HG03196 (cell line): ENCODE measurements around the gene IVD.

ENCODE experiments used
- ATAC-seq: cut with Tn5 transposase; IDR thresholded peaks from one replicate; pipeline ENCODE4 v1.9.1; 2021; ENCODE audit not compliant: unreplicated experiment

The IVD gene

DNA sequence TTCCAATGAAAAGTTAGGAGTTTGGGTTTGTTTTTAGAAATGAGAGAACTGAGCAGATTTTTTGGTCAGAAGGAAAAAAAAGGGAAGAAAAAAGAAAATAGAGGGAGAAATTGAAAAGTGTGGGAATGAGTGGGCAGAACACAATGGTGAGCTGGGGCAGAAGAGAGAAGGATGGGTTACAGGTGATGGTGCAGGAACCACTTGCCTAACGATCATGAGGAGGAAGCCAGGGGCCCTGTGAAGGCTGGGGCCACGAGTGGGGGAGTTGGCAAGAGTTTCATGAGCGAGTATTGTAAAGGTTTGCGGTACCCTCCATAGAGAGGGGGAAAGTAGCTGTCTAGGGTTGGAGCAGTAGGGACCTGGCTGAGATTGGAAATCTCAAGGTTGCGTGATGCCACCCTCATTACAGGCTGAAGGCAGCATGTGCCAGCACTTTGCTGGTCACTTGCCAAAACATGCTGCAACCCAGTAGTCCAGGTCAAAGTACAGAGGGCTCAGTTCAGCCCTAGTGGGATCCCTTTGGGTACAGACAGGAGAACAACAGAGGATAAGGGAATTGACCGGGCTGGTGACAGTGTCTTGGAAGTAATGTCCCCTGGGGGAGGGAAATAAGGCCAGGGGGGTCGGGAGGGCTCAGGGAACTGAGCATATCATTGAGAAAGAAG, 6.6 kb downstream of the IVD start:
- no peak for ATAC-seq

GRCh38 chr15:40413036-40413435, 7.4 kb downstream of the IVD start:
- no peak for ATAC-seq

DNA sequence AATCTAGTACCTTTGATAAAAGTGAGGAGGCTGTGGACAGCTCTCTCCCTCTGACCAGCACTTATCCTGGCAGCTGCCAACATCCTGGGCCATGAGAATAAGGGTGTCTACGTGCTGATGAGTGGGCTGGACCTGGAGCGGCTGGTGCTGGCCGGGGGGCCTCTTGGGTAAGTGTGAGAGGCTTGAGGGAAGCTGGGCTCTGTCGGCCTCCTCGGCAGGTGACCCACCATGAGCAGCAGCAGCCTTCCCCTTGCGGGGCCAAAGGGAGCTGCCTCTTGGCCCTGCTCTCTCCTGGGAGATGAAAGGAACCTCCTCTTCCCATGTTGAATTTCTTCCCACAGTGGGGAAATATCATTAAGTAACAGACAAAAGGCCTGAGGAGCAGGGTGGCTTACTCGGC, 9.2 kb downstream of the IVD start:
- no peak for ATAC-seq

- no peak for ATAC-seq
Measured at GRCh38 chr15:40415226-40415625, 9.6 kb downstream of the IVD start.

DNA sequence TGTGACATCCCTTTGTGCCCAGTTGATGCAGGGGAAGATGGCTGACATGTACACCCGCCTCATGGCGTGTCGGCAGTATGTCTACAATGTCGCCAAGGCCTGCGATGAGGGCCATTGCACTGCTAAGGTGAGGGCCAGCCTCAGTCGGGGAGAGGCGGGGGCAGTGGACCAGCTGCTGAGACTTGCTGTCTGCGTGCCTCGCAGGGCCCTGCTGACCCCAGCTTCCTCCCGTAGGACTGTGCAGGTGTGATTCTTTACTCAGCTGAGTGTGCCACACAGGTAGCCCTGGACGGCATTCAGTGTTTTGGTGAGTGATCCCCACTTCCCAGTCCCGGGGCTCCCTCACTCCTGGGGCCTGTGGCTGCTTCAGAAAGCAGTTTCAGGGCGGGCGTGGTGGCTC, 10.5 kb downstream of the IVD start:
- no peak for ATAC-seq

DNA sequence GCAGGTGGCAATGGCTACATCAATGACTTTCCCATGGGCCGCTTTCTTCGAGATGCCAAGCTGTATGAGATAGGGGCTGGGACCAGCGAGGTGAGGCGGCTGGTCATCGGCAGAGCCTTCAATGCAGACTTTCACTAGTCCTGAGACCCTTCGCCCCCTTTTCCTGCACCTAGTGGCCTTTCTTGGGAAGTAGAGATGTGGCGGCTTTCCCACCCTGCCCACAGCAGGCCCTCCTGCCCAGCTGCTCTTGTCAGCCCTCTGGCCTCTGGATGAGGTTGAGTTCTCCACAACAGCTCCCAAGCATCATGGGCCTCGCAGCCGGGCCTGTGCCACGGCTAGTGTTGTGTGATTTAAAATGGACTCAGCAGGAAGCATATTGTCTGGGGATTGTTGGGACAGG, 12.5 kb downstream of the IVD start:
- ATAC-seq, result no peak

- ATAC-seq, result no peak
Measured at GRCh38 chr15:40420071-40420713, 14.6 kb downstream of the IVD start.

DNA sequence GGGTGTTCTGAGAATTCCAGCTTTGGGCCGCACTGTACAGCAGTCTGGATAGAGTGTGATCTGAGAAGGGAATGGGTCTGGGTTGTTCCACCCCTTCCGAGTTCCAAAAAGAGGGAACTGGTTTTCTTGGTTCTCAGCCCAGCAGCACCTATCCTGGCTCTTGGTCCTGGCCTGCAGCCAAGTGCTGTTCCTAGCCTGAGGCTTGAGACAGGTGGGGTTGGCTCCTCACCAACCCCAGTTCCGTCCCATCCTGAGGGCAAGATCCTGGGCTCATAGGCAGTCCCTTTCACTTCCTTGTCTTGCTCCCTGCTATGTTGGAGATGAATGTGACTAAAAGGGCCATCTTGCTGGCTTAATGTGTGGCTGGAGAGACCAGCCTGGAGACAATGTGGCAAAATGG, 15.2 kb downstream of the IVD start:
- ATAC-seq, result no peak

- peak; percentile 60 for ATAC-seq
Measured at GRCh38 chr15:40421246-40422157, 15.9 kb downstream of the IVD start.

DNA sequence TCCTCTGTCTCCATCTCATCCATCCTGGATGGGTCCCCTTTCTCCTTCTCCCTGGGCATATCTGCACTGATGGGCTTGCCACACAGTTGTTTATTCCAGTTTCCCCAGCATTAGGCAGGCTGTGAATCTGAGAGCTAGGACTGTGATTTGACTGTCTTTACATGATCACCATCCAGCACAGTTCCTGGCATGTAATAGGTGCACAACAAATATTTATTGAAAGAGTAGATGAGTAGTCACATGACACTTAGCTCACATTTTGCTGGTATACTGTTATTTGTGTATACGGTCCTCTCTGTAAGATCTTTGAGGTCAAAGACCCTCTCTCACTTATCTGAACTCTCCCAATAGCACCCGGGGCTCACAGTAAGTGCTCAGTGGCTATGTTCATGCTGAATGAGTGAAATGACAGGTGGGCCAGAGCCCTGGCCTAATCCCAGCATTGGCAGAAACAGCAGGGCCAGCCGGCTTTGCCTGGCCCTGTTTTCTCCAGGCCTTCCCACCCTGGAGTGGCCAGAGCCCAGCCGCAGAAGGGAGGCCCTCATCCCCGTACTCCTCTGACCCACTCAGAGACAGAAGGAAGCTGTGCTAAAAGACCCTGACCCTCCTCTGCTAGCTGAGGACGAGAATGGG, 19.0 kb downstream of the IVD start:
- ATAC-seq, result no peak

GRCh38 chr15:40425681-40426080, 20.1 kb downstream of the IVD start:
- no peak for ATAC-seq

DNA sequence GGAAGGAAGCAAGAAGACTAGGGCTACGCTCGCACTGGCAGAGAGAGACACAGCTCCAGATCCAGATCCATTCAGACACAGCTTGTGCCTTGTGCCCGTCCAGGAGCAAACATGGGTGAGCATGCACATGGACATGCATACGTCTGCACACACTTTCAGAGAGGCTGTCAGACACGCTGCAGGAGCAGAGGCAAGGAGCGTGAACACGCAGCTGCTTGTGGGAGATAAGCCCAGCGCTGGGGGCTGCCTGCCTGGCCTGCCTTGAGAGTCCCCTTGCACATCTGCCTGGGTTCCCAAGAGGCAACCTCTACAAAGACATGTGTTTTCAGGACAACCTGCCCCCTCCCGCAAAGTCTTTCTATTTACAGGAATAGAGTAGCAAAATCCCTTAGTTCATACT, 21.6 kb downstream of the IVD start:
- no peak for ATAC-seq

- no peak for ATAC-seq
Measured at GRCh38 chr15:40428185-40428584, 22.6 kb downstream of the IVD start.

- ATAC-seq, result no peak
Measured at GRCh38 chr15:40429068-40429710, 23.6 kb downstream of the IVD start.

DNA sequence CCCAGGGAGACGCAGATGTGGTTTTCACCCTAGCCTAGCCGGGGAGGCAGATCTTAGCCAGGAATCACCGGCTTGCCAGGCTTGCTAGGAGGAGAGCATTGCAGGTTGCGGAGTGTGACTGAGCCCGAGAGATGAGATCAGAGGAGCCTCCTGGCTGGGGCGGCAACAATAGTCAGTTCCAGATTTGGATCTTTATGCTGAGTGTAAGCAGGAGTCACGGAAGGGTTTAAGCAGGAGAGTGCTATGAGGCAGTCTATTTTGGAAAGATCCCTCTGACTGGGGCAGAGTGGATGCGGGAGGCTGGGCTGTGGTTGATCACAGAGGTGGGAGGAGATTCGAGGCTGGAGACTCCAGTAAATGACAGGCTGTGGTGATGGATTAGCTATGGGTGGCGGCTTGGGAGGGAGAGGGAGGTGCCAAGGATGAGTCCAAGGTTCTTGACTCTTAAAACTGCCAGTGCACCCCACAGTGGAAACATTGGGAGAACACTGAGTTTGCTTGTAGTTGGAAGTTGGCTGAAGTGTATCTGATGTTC, 24.7 kb downstream of the IVD start:
- ATAC-seq, result no peak

DNA sequence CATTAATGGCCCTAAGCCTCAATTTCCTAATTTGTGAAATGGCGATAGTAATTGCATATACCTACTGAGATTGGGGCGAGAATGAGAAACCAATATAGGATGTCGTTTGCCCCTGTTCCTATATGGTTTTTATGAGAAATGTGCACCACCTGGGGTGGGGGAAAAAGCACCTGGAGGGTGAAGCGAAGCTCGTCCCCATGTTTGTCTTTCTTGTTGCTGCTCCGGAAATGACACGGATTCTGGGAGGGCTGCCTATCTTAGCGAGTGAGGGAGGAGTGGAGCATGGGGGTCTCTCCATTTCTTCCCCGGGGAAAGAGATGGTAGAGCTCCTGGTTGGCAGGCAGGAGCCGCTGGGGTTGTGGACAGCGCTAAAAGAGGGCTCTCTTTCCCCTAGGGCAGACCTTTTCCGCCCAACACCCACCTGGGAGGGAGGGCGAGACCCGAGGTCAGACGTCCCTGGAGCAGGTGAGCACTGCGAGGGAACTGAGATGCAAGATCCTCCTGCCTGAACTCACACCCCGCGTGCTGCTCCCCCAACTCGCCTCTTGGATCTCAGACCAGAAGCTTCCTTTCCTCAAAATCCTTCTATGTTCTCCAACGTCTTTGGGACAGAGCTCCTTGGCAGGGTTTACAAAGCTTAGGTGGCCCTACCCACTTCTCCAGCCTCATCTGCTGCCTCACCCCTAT, 29.6 kb downstream of the IVD start:
- ATAC-seq, result no peak

DNA sequence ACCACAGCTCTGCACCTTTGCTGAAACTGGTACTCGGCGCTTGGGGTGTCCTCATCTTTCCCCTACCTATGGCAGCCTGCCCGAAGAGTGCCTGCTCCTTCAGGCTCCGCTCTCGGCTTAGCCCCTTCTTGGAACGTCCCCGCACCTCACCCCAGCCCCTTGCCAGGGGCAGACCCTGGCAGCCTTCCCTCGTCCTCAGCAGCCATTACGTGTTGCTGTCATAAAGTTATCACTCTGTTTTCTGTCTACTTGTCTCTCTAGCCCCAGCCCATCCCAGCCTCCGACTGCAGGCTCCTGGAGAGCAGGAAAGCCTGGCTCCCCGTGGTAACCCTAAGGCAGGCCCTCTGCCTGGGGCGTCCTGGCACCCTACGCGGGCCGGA, 30.1 kb downstream of the IVD start:
- no peak for ATAC-seq

DNA sequence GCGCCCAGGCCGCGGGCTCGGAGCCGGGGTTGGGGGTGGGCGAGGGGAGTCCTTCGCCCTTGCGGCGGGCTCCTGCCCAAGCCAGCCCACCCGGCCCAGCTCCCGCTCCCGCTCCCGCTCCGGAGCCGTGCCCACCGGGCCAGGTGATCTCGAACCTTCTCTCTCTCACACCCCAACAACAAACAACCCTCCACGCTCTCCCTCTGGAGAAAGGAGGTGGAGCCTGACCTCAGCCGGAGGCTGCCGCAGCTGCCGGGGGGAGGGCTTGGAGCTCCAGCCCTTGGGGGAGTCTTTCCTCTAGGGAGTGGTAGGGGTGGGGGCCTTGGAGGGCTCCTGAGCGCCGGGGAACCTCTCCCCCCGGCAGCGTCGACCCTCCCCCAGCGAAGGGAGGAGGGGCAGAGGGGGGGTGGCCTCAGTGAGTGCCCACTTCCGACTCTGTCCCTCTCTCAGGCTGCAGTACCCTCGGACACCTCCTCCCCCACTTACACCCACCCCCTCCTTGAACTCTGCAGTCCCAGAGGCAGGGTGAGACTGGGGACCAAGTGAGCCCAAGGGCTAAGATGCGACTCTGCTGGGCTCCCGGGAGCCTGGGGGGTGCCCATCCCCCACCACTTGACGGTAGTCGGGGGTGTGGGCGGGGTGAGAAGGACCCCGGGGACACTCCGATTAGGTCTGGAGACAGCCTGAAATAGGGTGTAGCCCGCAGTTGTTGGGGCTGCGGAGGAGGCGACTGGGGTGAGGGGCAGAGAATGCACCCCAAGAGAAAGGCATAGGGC, 30.7 kb downstream of the IVD start:
- no peak for ATAC-seq
